ENCODE results near the gene TMEM72. TPM values are rescaled to one million over a fixed set of nuclear protein-coding genes. Genes with fewer than 3 reads are reported as not detected.

Gene TMEM72
- total and polyA plus RNA-seq, 2 experiments from 2014 or later, result 0.13 TPM; not detected in 1

DNA sequence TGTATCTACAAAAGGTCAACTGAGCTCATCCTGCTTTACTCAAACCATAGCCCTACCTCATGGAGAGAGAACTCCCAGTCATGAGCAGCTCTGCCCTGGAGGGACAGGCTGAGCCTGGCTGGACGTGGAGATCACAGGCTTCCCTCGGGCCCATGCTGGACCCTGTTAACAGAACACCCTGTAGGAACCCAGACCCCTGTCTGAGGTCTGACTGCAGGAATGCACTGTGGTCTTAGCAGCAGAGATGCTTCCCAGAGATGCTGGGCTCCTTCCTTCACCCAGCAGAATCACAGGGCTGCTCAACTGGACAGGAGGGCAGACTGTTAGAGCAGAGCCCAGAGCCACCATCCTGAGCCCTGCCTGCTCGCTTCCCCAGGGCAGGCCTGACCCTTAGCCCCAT is 814 bp downstream of the TMEM72 start:
- Histone ChIP-seq H4K20me1 (ENCODE audit: insufficient read depth, poor library complexity, severe bottlenecking) (no peaks in the 10 kb centered on the region), H2AFZ (no peak overlapping the region), H3K27me3 (no peaks in the 10 kb centered on the region), H3K9me2 (replicated peaks; ENCODE audit: insufficient read depth) (no peaks in the 10 kb centered on the region), H3K79me2 (no peaks in the 10 kb centered on the region), H3K4me1 (ENCODE audit: insufficient read depth) (peaks cover 32% of the 10 kb centered on the region), H3K4me2 (no peak overlapping the region), H3K4me3 (no peak overlapping the region), H3K9me3 (ENCODE audit: low read depth) (no peaks in the 10 kb centered on the region), H3K27ac (no peak overlapping the region), H3K36me3 (replicated peaks; ENCODE audit: insufficient read depth, low read depth) (no peaks in the 10 kb centered on the region)
- TF ChIP-seq CTCF (IDR thresholded peaks at IDR 0.05; ENCODE audit: poor library complexity) (no peak), EZH2 (IDR thresholded peaks at IDR 0.05; ENCODE audit: borderline replicate concordance) (no peak), EZH2phosphoT487 (IDR thresholded peaks at IDR 0.05; ENCODE audit: low read depth, severe bottlenecking, unreplicated experiment) (no peak)
- 82% methylated on average over 3 of the region's 3 CpGs for WGBS (ENCODE audit: low lambda C conversion rate, missing lambda C conversion rate)
- no peak for DNase-seq (ENCODE audit: low spot score)

- Histone ChIP-seq H3K4me2 (no peak overlapping the region), H4K20me1 (ENCODE audit: insufficient read depth, poor library complexity, severe bottlenecking) (no peaks in the 10 kb centered on the region), H2AFZ (no peak overlapping the region), H3K27ac (peak overlapping the region; percentile 43), H3K79me2 (no peaks in the 10 kb centered on the region), H3K27me3 (no peaks in the 10 kb centered on the region), H3K9me2 (replicated peaks; ENCODE audit: insufficient read depth) (no peaks in the 10 kb centered on the region), H3K36me3 (replicated peaks; ENCODE audit: insufficient read depth, low read depth) (no peaks in the 10 kb centered on the region), H3K9me3 (ENCODE audit: low read depth) (no peaks in the 10 kb centered on the region), H3K4me3 (no peak overlapping the region), H3K4me1 (ENCODE audit: insufficient read depth) (peaks cover 22% of the 10 kb centered on the region)
- WGBS (ENCODE audit: low lambda C conversion rate, missing lambda C conversion rate), result 52% methylated on average over 12 of the region's 12 CpGs
- TF ChIP-seq EZH2phosphoT487 (IDR thresholded peaks at IDR 0.05; ENCODE audit: low read depth, severe bottlenecking, unreplicated experiment), result no peak
- TF ChIP-seq CTCF (IDR thresholded peaks at IDR 0.05; ENCODE audit: poor library complexity), result no peak
- peak; percentile 37 for DNase-seq (ENCODE audit: low spot score)
Observed at GRCh38 chr10:44913350-44914081, 2.4 kb downstream of the TMEM72 start.

DNA sequence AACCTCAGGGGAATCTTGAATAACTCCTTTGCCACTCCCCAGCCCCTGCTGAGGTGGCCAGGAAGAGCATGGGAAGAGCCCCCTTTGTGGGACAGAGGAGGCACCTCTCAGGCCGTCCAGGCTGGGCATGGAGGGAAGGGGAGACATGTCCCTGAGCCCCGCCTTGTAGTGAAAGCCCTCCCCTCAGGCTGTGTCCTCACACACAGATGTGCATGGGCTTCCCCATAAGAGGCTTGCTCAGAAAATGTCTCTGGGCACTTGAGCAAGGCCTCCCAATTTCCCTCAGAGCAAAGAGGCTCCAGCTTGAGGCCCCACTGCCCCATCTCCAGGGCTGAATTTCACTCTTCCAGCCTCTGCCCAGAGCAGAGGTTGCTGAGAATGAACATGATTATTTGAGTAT is 3.8 kb downstream of the TMEM72 start:
- H3K9me3 ChIP-seq (ENCODE audit: low read depth), result no peaks in the 10 kb centered on the region
- 84% methylated on average over 2 of the region's 2 CpGs for WGBS (ENCODE audit: low lambda C conversion rate, missing lambda C conversion rate)
- no peak overlapping the region for H2AFZ ChIP-seq
- no peaks in the 10 kb centered on the region for H3K9me2 ChIP-seq (replicated peaks; ENCODE audit: insufficient read depth)
- no peaks in the 10 kb centered on the region for H3K79me2 ChIP-seq
- no peak overlapping the region for H3K4me2 ChIP-seq
- no peaks in the 10 kb centered on the region for H4K20me1 ChIP-seq (ENCODE audit: insufficient read depth, poor library complexity, severe bottlenecking)
- no peak for TF ChIP-seq EZH2 (IDR thresholded peaks at IDR 0.05; ENCODE audit: borderline replicate concordance)
- no peak for TF ChIP-seq EZH2phosphoT487 (IDR thresholded peaks at IDR 0.05; ENCODE audit: low read depth, severe bottlenecking, unreplicated experiment)
- TF ChIP-seq CTCF (IDR thresholded peaks at IDR 0.05; ENCODE audit: poor library complexity), result no peak
- H3K27me3 ChIP-seq, result no peaks in the 10 kb centered on the region
- DNase-seq (ENCODE audit: low spot score), result no peak
- H3K4me1 ChIP-seq (ENCODE audit: insufficient read depth), result peaks cover 22% of the 10 kb centered on the region
- no peaks in the 10 kb centered on the region for H3K36me3 ChIP-seq (replicated peaks; ENCODE audit: insufficient read depth, low read depth)
- no peak overlapping the region for H3K4me3 ChIP-seq
- no peak overlapping the region for H3K27ac ChIP-seq

Data from hepatocyte (in vitro differentiated cells).